ENCODE results near the gene THAP7. TPM values are rescaled to one million over a fixed set of nuclear protein-coding genes. Genes with fewer than 3 reads are reported as not detected.

The THAP7 gene
- total RNA-seq, 4 donors from 2014 or later, result 33.2 to 42.4 (median 39.1) TPM

- Histone ChIP-seq H3K4me3 (no peak overlapping the region), H3K27me3 (peaks cover 0 to 32% (median 0%) of the 10 kb centered on the region in 4 donors), H3K27ac (replicated peaks in 1 of 4) (no peak overlapping the region), H3K36me3 (no peaks in the 10 kb centered on the region), H3K9me3 (no peaks in the 10 kb centered on the region), H3K4me1 (peaks cover 0 to 9% (median 4%) of the 10 kb centered on the region in 4 donors)
- intact Hi-C loops (cut with DNase I), result no loop called here
- DNase-seq (ENCODE audit: extremely low spot score), result no peak
- 84% methylated on average over 22 of the region's 27 CpGs for WGBS
- TF ChIP-seq, protein P1, sequence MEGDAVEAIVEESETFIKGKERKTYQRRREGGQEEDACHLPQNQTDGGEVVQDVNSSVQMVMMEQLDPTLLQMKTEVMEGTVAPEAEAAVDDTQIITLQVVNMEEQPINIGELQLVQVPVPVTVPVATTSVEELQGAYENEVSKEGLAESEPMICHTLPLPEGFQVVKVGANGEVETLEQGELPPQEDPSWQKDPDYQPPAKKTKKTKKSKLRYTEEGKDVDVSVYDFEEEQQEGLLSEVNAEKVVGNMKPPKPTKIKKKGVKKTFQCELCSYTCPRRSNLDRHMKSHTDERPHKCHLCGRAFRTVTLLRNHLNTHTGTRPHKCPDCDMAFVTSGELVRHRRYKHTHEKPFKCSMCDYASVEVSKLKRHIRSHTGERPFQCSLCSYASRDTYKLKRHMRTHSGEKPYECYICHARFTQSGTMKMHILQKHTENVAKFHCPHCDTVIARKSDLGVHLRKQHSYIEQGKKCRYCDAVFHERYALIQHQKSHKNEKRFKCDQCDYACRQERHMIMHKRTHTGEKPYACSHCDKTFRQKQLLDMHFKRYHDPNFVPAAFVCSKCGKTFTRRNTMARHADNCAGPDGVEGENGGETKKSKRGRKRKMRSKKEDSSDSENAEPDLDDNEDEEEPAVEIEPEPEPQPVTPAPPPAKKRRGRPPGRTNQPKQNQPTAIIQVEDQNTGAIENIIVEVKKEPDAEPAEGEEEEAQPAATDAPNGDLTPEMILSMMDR (IDR thresholded peaks at IDR 0.05), result no peak
- TF ChIP-seq EP300 (IDR thresholded peaks at IDR 0.05) (no peak), POLR2AphosphoS5 (IDR thresholded peaks at IDR 0.05) (no peak), POLR2A (IDR thresholded peaks at IDR 0.05; ENCODE audit: low read depth) (no peak)
Observed at GRCh38 chr22:21025763-21026755, 24.1 kb upstream of the THAP7 start.

- no peak for DNase-seq (ENCODE audit: extremely low spot score)
- Histone ChIP-seq H3K36me3 (no peaks in the 10 kb centered on the region), H3K4me3 (no peak overlapping the region), H3K27me3 (peaks cover 0 to 24% (median 0%) of the 10 kb centered on the region in 4 donors), H3K27ac (replicated peaks in 1 of 4) (no peak overlapping the region), H3K4me1 (peaks cover 0 to 9% (median 4%) of the 10 kb centered on the region in 4 donors), H3K9me3 (no peaks in the 10 kb centered on the region)
- WGBS, result 75% methylated on average over 8 of the region's 8 CpGs
- TF ChIP-seq POLR2AphosphoS5 (IDR thresholded peaks at IDR 0.05) (no peak), POLR2A (IDR thresholded peaks at IDR 0.05; ENCODE audit: low read depth) (no peak), EP300 (IDR thresholded peaks at IDR 0.05) (no peak)
- TF ChIP-seq, protein P1 (IDR thresholded peaks at IDR 0.05), result no peak
- intact Hi-C loops (cut with DNase I), result no loop called here
Observed at GRCh38 chr22:21025266-21025665, 23.3 kb upstream of the THAP7 start.

- intact Hi-C loops (cut with DNase I), result no loop called here
- Histone ChIP-seq H3K36me3 (no peaks in the 10 kb centered on the region), H3K27me3 (peaks cover 0 to 4% (median 0%) of the 10 kb centered on the region in 4 donors), H3K4me1 (peaks cover 0 to 9% (median 4%) of the 10 kb centered on the region in 4 donors), H3K4me3 (no peak overlapping the region), H3K27ac (replicated peaks in 1 of 4) (no peak overlapping the region), H3K9me3 (no peaks in the 10 kb centered on the region)
- DNase-seq (ENCODE audit: extremely low spot score), result no peak
- no peak for TF ChIP-seq EP300 (IDR thresholded peaks at IDR 0.05)
- no peak for TF ChIP-seq POLR2A (IDR thresholded peaks at IDR 0.05; ENCODE audit: low read depth)
- TF ChIP-seq, protein P1 (IDR thresholded peaks at IDR 0.05), result no peak
- no peak for TF ChIP-seq POLR2AphosphoS5 (IDR thresholded peaks at IDR 0.05)
- 87% methylated on average over 12 of the region's 13 CpGs for WGBS
Observed at GRCh38 chr22:21022955-21023614, 21.2 kb upstream of the THAP7 start.

GRCh38 chr22:21022507-21022906, 20.6 kb upstream of the THAP7 start:
- 91% methylated on average over 4 of the region's 10 CpGs for WGBS
- H3K36me3 ChIP-seq, result no peaks in the 10 kb centered on the region
- intact Hi-C loops (cut with DNase I), result no loop called here

More at GRCh38 chr22:21022507-21022906, 20.6 kb upstream of the THAP7 start:
- no peak for TF ChIP-seq POLR2A (IDR thresholded peaks at IDR 0.05; ENCODE audit: low read depth)
- no peak for TF ChIP-seq POLR2AphosphoS5 (IDR thresholded peaks at IDR 0.05)
- TF ChIP-seq, protein P1 (IDR thresholded peaks at IDR 0.05), result no peak
- no peak for TF ChIP-seq EP300 (IDR thresholded peaks at IDR 0.05)
- Histone ChIP-seq H3K9me3 (no peaks in the 10 kb centered on the region), H3K4me1 (peaks cover 0 to 6% (median 3%) of the 10 kb centered on the region in 4 donors), H3K27ac (replicated peaks in 1 of 4) (no peak overlapping the region), H3K4me3 (no peak overlapping the region), H3K27me3 (peaks cover 0 to 4% (median 0%) of the 10 kb centered on the region in 4 donors)
- DNase-seq (ENCODE audit: extremely low spot score), result no peak

Data from esophagus muscularis mucosa (tissue), 4 donors.